HepG2 (cell line): ENCODE results near the gene MTG1. TPM values are rescaled to one million over a fixed set of nuclear protein-coding genes. Genes with fewer than 3 reads are reported as not detected.
A peak's percentile ranks its signal among the peaks of the same experiment; 100 is the strongest.

Source experiments
- ADNP ChIP-seq: sonication (generic); formaldehyde crosslinking; IDR thresholded peaks from 2 replicates; pipeline ENCODE4 v1.4.0; 2020; ENCODE audit warnings: missing genetic modification reagents
- DNMT1 ChIP-seq: sonication (generic); formaldehyde crosslinking; IDR thresholded peaks from 2 replicates; pipeline ENCODE4 v1.5.1; 2020; ENCODE audit warnings: mild to moderate bottlenecking, missing genetic modification reagents
- KDM3A ChIP-seq: IDR thresholded peaks from 2 replicates; pipeline ENCODE4 v1.6.1; 2018; ENCODE audit warnings: low read depth, missing compliant biosample characterization
- PHF8 ChIP-seq: sonication (generic); formaldehyde crosslinking; IDR thresholded peaks from 2 replicates; pipeline ENCODE4 v1.5.0; 2020; ENCODE audit warnings: missing genetic modification reagents
- SIN3A ChIP-seq: IDR thresholded peaks from 2 replicates; pipeline ENCODE4 v1.6.1; 2011; ENCODE audit warnings: low read depth, mild to moderate bottlenecking, control low read depth, low read length, borderline replicate concordance
- TEAD2 ChIP-seq: sonication (generic); formaldehyde crosslinking; IDR thresholded peaks from 2 replicates; pipeline ENCODE4 v1.9.0; 2021; ENCODE audit warnings: missing genetic modification reagents
- TOPORS ChIP-seq: sonication (generic); formaldehyde crosslinking; IDR thresholded peaks from 2 replicates; pipeline ENCODE4 v1.8.0; 2023; ENCODE audit warnings: mild to moderate bottlenecking, missing genetic modification reagents
- ZNF142 ChIP-seq: sonication (generic); formaldehyde crosslinking; IDR thresholded peaks from 2 replicates; pipeline ENCODE4 v1.4.0; 2020; ENCODE audit warnings: missing genetic modification reagents
- ZNF605 ChIP-seq: sonication (generic); formaldehyde crosslinking; IDR thresholded peaks from 2 replicates; pipeline ENCODE4 v1.8.0; 2022; ENCODE audit warnings: mild to moderate bottlenecking, missing genetic modification reagents
- ZNF740 ChIP-seq: sonication (generic); formaldehyde crosslinking; IDR thresholded peaks from 2 replicates; pipeline ENCODE4 v1.4.0; 2020; ENCODE audit warnings: missing genetic modification reagents
- polyA plus RNA-seq, 8 experiments: library from polyadenylated mRNA; depleted of rRNA in 3 of 8; stranded (reverse) in 7 of 8; unstranded in 1 of 8; fragments of >200 nt; fragmentation: Illumina TruSeq in 4 of 8; extraction: Trizol in 4 of 8; gene quantifications; 2 replicates each; pipeline versions ENCODE4 v1.2.1 to v1.2.3, GENCODE V29; 2011 to 2016; ENCODE audit warnings: low read depth in 4 of 8, missing spikeins in 1 of 8, mixed read lengths in 1 of 8; ENCODE audit not compliant: insufficient read depth in 1 of 8
- total RNA-seq, 5 experiments: library from RNA; depleted of rRNA; stranded (reverse); fragments of >200 nt; fragmentation: Illumina TruSeq; extraction: Trizol; gene quantifications; 2 replicates each; pipeline ENCODE4 v1.2.3, GENCODE V29; 2016; ENCODE audit warnings: low read depth in 1 of 5
- TF ChIP-seq, protein P1 (sequence below), 2 experiments: fragments of 450-650 bp in 1 of 2; sonication (generic) in 1 of 2; formaldehyde crosslinking in 1 of 2; IDR thresholded peaks; 2 replicates each; pipeline versions ENCODE4 v1.6.1 to v1.8.0; 2016 to 2022; ENCODE audit warnings: antibody characterized with exemption in 1 of 2, mild to moderate bottlenecking in 1 of 2, missing genetic modification reagents in 1 of 2

Gene MTG1
- total and polyA plus RNA-seq, 2 of the 13 experiments (the other 11 are each of a cell fraction or from before 2014, with no cell fraction given), result 42.0 to 103 TPM

- TF ChIP-seq, protein P1, sequence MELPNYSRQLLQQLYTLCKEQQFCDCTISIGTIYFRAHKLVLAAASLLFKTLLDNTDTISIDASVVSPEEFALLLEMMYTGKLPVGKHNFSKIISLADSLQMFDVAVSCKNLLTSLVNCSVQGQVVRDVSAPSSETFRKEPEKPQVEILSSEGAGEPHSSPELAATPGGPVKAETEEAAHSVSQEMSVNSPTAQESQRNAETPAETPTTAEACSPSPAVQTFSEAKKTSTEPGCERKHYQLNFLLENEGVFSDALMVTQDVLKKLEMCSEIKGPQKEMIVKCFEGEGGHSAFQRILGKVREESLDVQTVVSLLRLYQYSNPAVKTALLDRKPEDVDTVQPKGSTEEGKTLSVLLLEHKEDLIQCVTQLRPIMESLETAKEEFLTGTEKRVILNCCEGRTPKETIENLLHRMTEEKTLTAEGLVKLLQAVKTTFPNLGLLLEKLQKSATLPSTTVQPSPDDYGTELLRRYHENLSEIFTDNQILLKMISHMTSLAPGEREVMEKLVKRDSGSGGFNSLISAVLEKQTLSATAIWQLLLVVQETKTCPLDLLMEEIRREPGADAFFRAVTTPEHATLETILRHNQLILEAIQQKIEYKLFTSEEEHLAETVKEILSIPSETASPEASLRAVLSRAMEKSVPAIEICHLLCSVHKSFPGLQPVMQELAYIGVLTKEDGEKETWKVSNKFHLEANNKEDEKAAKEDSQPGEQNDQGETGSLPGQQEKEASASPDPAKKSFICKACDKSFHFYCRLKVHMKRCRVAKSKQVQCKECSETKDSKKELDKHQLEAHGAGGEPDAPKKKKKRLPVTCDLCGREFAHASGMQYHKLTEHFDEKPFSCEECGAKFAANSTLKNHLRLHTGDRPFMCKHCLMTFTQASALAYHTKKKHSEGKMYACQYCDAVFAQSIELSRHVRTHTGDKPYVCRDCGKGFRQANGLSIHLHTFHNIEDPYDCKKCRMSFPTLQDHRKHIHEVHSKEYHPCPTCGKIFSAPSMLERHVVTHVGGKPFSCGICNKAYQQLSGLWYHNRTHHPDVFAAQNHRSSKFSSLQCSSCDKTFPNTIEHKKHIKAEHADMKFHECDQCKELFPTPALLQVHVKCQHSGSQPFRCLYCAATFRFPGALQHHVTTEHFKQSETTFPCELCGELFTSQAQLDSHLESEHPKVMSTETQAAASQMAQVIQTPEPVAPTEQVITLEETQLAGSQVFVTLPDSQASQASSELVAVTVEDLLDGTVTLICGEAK (IDR thresholded peaks at IDR 0.05), result no peak
- TF ChIP-seq, protein P1 (CRISPR knock-in tag; IDR thresholded peaks at IDR 0.05), result no peak
- TF ChIP-seq TEAD2 (CRISPR knock-in tag) (no peak), SIN3A (peak; percentile 56; the same call in 1 of the 2 replicates), ADNP (no peak), ZNF605 (0 out of 2 replicates have a peak, but pooled peaks have one; percentile 45), PHF8 (peak; percentile 86), ZNF740 (CRISPR knock-in tag) (no peak), KDM3A (CRISPR knock-in tag) (no peak), ZNF142 (CRISPR knock-in tag) (no peak), DNMT1 (CRISPR knock-in tag) (no peak), TOPORS (CRISPR knock-in tag) (no peak)
These were observed 36.4 kb upstream of the MTG1 start, which contains the start of gene FUOM (continued) for GRCh38 chr10:133357285-133358161.
